HCT116 (cell line): ENCODE results near the gene LURAP1L. TPM values are rescaled to one million over a fixed set of nuclear protein-coding genes. Genes with fewer than 3 reads are reported as not detected.

Experiments
- ATAC-seq: fragments of 200-7000 bp; cut with Tn5 transposase; 2 replicates; pipeline ENCODE4 v1.9.1; 2020; ENCODE audit warnings: mild to moderate bottlenecking, moderate library complexity
- BruUV-seq: library from RNA; stranded (reverse); fragments of 400-500 nt; replicated peaks from 2 replicates; lab custom pipeline; 2021; lab: Mats Ljungman, UMichigan
- CTCF ChIA-PET: fragments of 300-600 bp; sonication (Branson Sonifier 250); formaldehyde crosslinking; loops from one replicate; lab custom pipeline; 2021; ENCODE audit warnings: antibody characterized with exemption; lab: Charles Lee
- POLR2A ChIA-PET: fragments of 300-600, 350-600 bp; sonication (Branson Sonifier 250); formaldehyde crosslinking; loops from one replicate; lab custom pipeline; 2021; ENCODE audit warnings: antibody characterized with exemption; lab: Charles Lee
- RAD21 ChIA-PET, 2 experiments: fragments of 300-600 bp; sonication (Branson Sonifier 250); formaldehyde crosslinking; loops; one replicate each; lab custom pipeline; 2023; ENCODE audit warnings: low total read pairs in 2 of 2; ENCODE audit not compliant: uncharacterized antibody in 2 of 2, unreplicated experiment in 2 of 2, low non-redundant PET in 1 of 2; lab: Charles Lee
- DNase-seq: peaks from one replicate; pipeline ENCODE4 v3.0.0-alpha.2; 2010; ENCODE audit warnings: low read depth, low spot score
- H2AFZ ChIP-seq: fragments of 200-600 bp; shearing (Covaris generic), sonication (generic); 2 replicates; pipeline ENCODE4 v1.6.1; 2017; ENCODE audit warnings: low read depth, mixed run types, mixed read lengths, antibody characterized with exemption, low read length; ENCODE audit not compliant: poor library complexity, severe bottlenecking
- H3K27ac ChIP-seq: 2 replicates; pipeline ENCODE4 v1.5.1; 2012; ENCODE audit warnings: low read depth, low read length
- H3K27me3 ChIP-seq: fragments of 200-600 bp; sonication (generic); 2 replicates; pipeline ENCODE4 v1.6.1; 2016; ENCODE audit warnings: mixed run types, low read length, mixed read lengths; ENCODE audit not compliant: insufficient read depth
- H3K36me3 ChIP-seq, 2 experiments: fragments of 200-500 bp in 1 of 2; fragments of 200-600 bp in 1 of 2; sonication (Bioruptor generic) in 1 of 2; sonication (generic) in 1 of 2; 2 replicates each; pipeline versions ENCODE4 v1.5.1 to v1.6.1; 2014 to 2016; ENCODE audit warnings: low read length in 2 of 2, inconsistent platforms in 1 of 2, mixed read lengths in 1 of 2, mixed run types in 1 of 2; ENCODE audit not compliant: insufficient read depth in 2 of 2, control insufficient read depth in 1 of 2
- H3K4me1 ChIP-seq, 2 experiments: fragments of 200-600 bp in 1 of 2; sonication (generic) in 1 of 2; 2 replicates each; pipeline versions ENCODE4 v1.5.1 to v1.6.1; 2012 to 2017; ENCODE audit warnings: low read length in 2 of 2, inconsistent platforms in 1 of 2, mild to moderate bottlenecking in 1 of 2, mixed read lengths in 1 of 2, mixed run types in 1 of 2, moderate library complexity in 1 of 2; ENCODE audit not compliant: insufficient read depth in 2 of 2, control insufficient read depth in 1 of 2
- H3K4me2 ChIP-seq: fragments of 200-600 bp; sonication (generic); 2 replicates; pipeline ENCODE4 v1.6.1; 2017; ENCODE audit warnings: mixed run types, low read length, mixed read lengths
- H3K4me3 ChIP-seq, 2 experiments: fragments of 200-600 bp in 1 of 2; sonication (generic) in 1 of 2; replicated peaks in 1 of 2; 2 replicates each; pipeline ENCODE4 v1.5.1; 2011 to 2016; ENCODE audit warnings: low read length in 2 of 2, control low read depth in 1 of 2, low read depth in 1 of 2, mild to moderate bottlenecking in 1 of 2, mixed read lengths in 1 of 2, mixed run types in 1 of 2
- H3K79me2 ChIP-seq: fragments of 200-600 bp; sonication (generic); 2 replicates; pipeline ENCODE4 v1.6.1; 2017; ENCODE audit warnings: mild to moderate bottlenecking, mixed run types, low read length, moderate library complexity, mixed read lengths; ENCODE audit not compliant: insufficient read depth
- H3K9ac ChIP-seq: fragments of 200-600 bp; sonication (generic); 2 replicates; pipeline ENCODE4 v1.6.1; 2016; ENCODE audit warnings: low read length, mixed read lengths
- H3K9me2 ChIP-seq: fragments of 200-600 bp; sonication (generic), shearing (Covaris generic); 2 replicates; pipeline ENCODE4 v1.6.1; 2017; ENCODE audit warnings: mixed run types, mild to moderate bottlenecking, moderate library complexity; ENCODE audit not compliant: insufficient read depth
- H3K9me3 ChIP-seq, 2 experiments: fragments of 200-500 bp in 1 of 2; fragments of 200-600 bp in 1 of 2; sonication (Bioruptor generic) in 1 of 2; sonication (generic) in 1 of 2; 2 replicates each; pipeline ENCODE4 v1.6.1; 2014 to 2017; ENCODE audit warnings: low read length in 2 of 2, mixed read lengths in 2 of 2, inconsistent platforms in 1 of 2, low read depth in 1 of 2, mild to moderate bottlenecking in 1 of 2, mixed run types in 1 of 2, moderate library complexity in 1 of 2; ENCODE audit not compliant: control insufficient read depth in 1 of 2, insufficient read depth in 1 of 2
- H4K20me1 ChIP-seq: fragments of 200-600 bp; sonication (generic), shearing (Covaris generic); 2 replicates; pipeline ENCODE4 v1.6.1; 2017; ENCODE audit warnings: mixed run types, mild to moderate bottlenecking, moderate library complexity; ENCODE audit not compliant: insufficient read depth
- FOSL1 ChIP-seq: IDR thresholded peaks from 2 replicates; pipeline ENCODE4 v1.6.1; 2012; ENCODE audit warnings: low read depth
- ZFX ChIP-seq: fragments of 450-650 bp; IDR thresholded peaks from 2 replicates; pipeline ENCODE4 v1.6.1; 2017
- ZNF274 ChIP-seq: fragments of 200-500 bp; sonication (Bioruptor generic); IDR thresholded peaks from 2 replicates; pipeline ENCODE4 v1.6.1; 2014; ENCODE audit warnings: mild to moderate bottlenecking, low read depth, low read length, inconsistent platforms
- intact Hi-C: fragments of 100-400 bp; cut with micrococcal nuclease; formaldehyde crosslinking; loops from 2 replicates; pipeline ENCODE4 v1.10.0; 2022
- total RNA-seq: library from RNA; stranded (reverse); gene quantifications from one replicate; pipeline ENCODE4 v1.2.1, GENCODE V29; 2021; ENCODE audit not compliant: unreplicated experiment
- TF ChIP-seq, protein P1 (sequence below), 3 experiments: fragments of 200-600 bp in 1 of 3; sonication (generic) in 1 of 3; IDR thresholded peaks in 2 of 3; conservative IDR thresholded peaks in 1 of 3; 2 replicates each; pipeline ENCODE4 v1.5.1; 2012 to 2017; ENCODE audit warnings: low read depth in 2 of 3, low read length in 2 of 3, antibody characterized with exemption in 1 of 3, borderline replicate concordance in 1 of 3, control low read depth in 1 of 3, mild to moderate bottlenecking in 1 of 3, mixed read lengths in 1 of 3, mixed run types in 1 of 3, moderate library complexity in 1 of 3; ENCODE audit not compliant: insufficient read depth in 1 of 3
- TF ChIP-seq, protein P2 (sequence below): IDR thresholded peaks from 2 replicates; pipeline ENCODE4 v1.6.1; 2012; ENCODE audit warnings: low read depth

LURAP1L gene
- total RNA-seq, 1 experiment from 2014 or later: 13.3 TPM

DNA sequence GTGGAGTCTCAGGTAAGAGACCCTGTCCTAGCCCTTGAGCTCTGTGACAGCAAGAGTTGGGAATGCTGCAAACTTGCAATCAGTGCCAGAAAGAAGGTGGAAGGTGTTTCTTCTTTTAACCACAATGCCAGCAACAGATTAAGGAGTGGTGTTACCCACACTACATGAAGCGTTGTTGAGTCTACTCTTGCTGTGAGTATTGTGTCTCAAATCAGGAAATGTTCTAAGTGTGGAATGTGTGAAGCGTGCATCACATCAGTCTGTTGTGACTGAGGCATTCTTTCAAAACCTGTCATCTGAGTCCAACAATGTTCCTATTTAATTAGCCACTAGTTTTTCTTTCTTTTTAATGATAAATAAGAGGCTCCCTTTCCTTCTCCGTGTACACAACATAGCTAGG, 2.9 kb upstream of the LURAP1L start:
- Histone ChIP-seq H3K9me3 (no peaks in the 10 kb centered on the region), H3K27me3 (no peaks in the 10 kb centered on the region), H3K4me3 (no peak overlapping the region), H3K9me2 (no peaks in the 10 kb centered on the region), H3K9ac (no peak overlapping the region), H2AFZ (no peak overlapping the region), H3K4me2 (no peak overlapping the region), H4K20me1 (no peaks in the 10 kb centered on the region), H3K4me1 (peaks cover 0 to 20% of the 10 kb centered on the region in 2 experiments; a peak in 2 of 4 replicates), H3K36me3 (no peaks in the 10 kb centered on the region), H3K79me2 (no peaks in the 10 kb centered on the region), H3K27ac (no peak overlapping the region)
- no TSS peak for BruUV-seq
- ATAC-seq: no peak
- RAD21 ChIA-PET: no interaction called here
- DNase-seq: no peak
- CTCF ChIA-PET: no interaction called here
- POLR2A ChIA-PET: interaction anchor here (1.0 kb wide), 1 partner anchor 14 kb away, joined by 3 read pairs; no protein-coding TSS in a partner anchor
- intact Hi-C loops: no loop called here
- TF ChIP-seq ZNF274: no peak
- TF ChIP-seq ZFX: no peak
- TF ChIP-seq FOSL1: no peak
- TF ChIP-seq, protein P1, sequence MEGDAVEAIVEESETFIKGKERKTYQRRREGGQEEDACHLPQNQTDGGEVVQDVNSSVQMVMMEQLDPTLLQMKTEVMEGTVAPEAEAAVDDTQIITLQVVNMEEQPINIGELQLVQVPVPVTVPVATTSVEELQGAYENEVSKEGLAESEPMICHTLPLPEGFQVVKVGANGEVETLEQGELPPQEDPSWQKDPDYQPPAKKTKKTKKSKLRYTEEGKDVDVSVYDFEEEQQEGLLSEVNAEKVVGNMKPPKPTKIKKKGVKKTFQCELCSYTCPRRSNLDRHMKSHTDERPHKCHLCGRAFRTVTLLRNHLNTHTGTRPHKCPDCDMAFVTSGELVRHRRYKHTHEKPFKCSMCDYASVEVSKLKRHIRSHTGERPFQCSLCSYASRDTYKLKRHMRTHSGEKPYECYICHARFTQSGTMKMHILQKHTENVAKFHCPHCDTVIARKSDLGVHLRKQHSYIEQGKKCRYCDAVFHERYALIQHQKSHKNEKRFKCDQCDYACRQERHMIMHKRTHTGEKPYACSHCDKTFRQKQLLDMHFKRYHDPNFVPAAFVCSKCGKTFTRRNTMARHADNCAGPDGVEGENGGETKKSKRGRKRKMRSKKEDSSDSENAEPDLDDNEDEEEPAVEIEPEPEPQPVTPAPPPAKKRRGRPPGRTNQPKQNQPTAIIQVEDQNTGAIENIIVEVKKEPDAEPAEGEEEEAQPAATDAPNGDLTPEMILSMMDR (IDR thresholded peaks at IDR 0.05 in 2 of 3, conservative IDR thresholded peaks at IDR 0.05 in 1 of 3; ENCODE audit: borderline replicate concordance in 1 of 3, insufficient read depth in 1 of 3, low read depth in 2 of 3, low read length in 2 of 3): no peak
- TF ChIP-seq, protein P2, sequence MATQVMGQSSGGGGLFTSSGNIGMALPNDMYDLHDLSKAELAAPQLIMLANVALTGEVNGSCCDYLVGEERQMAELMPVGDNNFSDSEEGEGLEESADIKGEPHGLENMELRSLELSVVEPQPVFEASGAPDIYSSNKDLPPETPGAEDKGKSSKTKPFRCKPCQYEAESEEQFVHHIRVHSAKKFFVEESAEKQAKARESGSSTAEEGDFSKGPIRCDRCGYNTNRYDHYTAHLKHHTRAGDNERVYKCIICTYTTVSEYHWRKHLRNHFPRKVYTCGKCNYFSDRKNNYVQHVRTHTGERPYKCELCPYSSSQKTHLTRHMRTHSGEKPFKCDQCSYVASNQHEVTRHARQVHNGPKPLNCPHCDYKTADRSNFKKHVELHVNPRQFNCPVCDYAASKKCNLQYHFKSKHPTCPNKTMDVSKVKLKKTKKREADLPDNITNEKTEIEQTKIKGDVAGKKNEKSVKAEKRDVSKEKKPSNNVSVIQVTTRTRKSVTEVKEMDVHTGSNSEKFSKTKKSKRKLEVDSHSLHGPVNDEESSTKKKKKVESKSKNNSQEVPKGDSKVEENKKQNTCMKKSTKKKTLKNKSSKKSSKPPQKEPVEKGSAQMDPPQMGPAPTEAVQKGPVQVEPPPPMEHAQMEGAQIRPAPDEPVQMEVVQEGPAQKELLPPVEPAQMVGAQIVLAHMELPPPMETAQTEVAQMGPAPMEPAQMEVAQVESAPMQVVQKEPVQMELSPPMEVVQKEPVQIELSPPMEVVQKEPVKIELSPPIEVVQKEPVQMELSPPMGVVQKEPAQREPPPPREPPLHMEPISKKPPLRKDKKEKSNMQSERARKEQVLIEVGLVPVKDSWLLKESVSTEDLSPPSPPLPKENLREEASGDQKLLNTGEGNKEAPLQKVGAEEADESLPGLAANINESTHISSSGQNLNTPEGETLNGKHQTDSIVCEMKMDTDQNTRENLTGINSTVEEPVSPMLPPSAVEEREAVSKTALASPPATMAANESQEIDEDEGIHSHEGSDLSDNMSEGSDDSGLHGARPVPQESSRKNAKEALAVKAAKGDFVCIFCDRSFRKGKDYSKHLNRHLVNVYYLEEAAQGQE: no peak
